Esophagus squamous epithelium (tissue), 4 donors: Measurements from ENCODE around the gene LMAN1L.

Experiments used
- POLR2A ChIP-seq, 4 donors: fragments of 450-650 bp; IDR thresholded peaks; one replicate each; pipeline ENCODE4 v1.6.1; 2017; ENCODE audit warnings: antibody characterized with exemption in 4 of 4, mild to moderate bottlenecking in 4 of 4, moderate library complexity in 3 of 4
- TF ChIP-seq, protein P1 (sequence below), 6 experiments: fragments of 450-650 bp in 4 of 6; fragments of 200-600 bp in 2 of 6; sonication (generic) in 2 of 6; IDR thresholded peaks; one replicate each; pipeline ENCODE4 v1.5.1; 2016 to 2019; ENCODE audit warnings: antibody characterized with exemption in 6 of 6, mild to moderate bottlenecking in 4 of 6, moderate library complexity in 4 of 6

DNA sequence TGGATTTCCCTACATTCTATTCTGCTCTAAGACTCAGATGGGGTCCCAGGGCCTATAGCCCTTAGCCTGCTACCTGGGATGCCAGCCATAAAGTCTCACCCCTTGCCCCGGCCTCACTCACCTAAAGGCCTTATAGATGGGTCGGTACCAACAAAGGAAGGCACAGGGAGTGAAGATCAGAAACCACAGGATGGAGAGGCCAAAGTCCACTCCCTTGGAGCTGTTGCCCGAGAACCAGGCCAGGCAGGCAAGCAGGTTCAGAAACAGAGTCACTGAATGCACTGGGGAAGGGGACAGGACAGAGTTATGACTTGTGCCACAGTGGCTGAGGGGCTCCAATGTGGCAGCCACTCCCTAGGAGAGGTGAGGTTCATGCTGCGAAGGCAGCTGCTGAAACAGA lies 37.8 kb downstream of the LMAN1L start:
- TF ChIP-seq, protein P1, sequence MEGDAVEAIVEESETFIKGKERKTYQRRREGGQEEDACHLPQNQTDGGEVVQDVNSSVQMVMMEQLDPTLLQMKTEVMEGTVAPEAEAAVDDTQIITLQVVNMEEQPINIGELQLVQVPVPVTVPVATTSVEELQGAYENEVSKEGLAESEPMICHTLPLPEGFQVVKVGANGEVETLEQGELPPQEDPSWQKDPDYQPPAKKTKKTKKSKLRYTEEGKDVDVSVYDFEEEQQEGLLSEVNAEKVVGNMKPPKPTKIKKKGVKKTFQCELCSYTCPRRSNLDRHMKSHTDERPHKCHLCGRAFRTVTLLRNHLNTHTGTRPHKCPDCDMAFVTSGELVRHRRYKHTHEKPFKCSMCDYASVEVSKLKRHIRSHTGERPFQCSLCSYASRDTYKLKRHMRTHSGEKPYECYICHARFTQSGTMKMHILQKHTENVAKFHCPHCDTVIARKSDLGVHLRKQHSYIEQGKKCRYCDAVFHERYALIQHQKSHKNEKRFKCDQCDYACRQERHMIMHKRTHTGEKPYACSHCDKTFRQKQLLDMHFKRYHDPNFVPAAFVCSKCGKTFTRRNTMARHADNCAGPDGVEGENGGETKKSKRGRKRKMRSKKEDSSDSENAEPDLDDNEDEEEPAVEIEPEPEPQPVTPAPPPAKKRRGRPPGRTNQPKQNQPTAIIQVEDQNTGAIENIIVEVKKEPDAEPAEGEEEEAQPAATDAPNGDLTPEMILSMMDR (IDR thresholded peaks at IDR 0.05) = no peak
- TF ChIP-seq POLR2A (IDR thresholded peaks at IDR 0.05) = no peak
